ENCODE results near the gene ARL3. TPM values are rescaled to one million over a fixed set of nuclear protein-coding genes. Genes with fewer than 3 reads are reported as not detected.
"Not testable (repeated sequence)": the region's sequence is repeated elsewhere in the genome, so short reads cannot be mapped to it uniquely, and the experiment has no call there.

Gene ARL3
- total and polyA plus RNA-seq, 7 donors = 4.6 to 12.0 (median 8.3) TPM

GRCh38 chr10:102668326-102669107 lies 45.7 kb downstream of the ARL3 start:
- 77 to 88% methylated on average over 10 of the region's 10 CpGs for WGBS, 2 donors
- no peak for DNase-seq
- intact Hi-C loops (cut with DNase I) = no loop called here
- peaks cover 0 to 17% (median 3%) of the 10 kb centered on the region in 4 donors for H3K4me1 ChIP-seq
- no peaks in the 10 kb centered on the region for H3K27me3 ChIP-seq
- H3K36me3 ChIP-seq = no peaks in the 10 kb centered on the region
- TF ChIP-seq POLR2A (IDR thresholded peaks at IDR 0.05) (no peak), POLR2AphosphoS5 (IDR thresholded peaks at IDR 0.05) (no peak), EP300 (IDR thresholded peaks at IDR 0.05) (no peak), CTCF (IDR thresholded peaks at IDR 0.05) (no peak)
- no peak overlapping the region for H3K4me3 ChIP-seq
- H3K27ac ChIP-seq = peak overlapping the region in 3 of 4 donors; percentile 21 to 61 (median 53)
- H3K9me3 ChIP-seq = no peaks in the 10 kb centered on the region

DNA sequence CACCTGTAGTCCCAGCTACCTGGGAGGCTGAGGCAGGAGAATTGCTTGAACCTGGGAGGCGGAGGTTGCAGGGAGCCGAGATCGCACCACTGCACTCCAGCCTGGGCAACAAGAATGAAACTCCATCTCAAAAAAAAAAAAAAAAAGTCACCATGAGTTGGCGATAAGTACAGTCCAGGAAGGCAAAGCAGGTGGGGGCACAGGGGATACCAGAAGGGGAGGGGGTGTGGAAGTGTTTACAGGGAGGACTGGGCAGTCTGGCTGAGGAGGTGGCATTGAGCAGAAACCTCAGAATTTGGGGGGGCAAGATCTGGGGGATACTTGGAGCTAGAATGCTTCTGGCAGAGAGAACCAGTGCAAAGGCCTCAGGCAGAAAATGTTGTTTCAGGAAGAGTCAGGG lies 46.8 kb downstream of the ARL3 start:
- peaks cover 0 to 12% (median 2%) of the 10 kb centered on the region in 4 donors for H3K4me1 ChIP-seq
- DNase-seq; H3K27ac ChIP-seq; intact Hi-C loops (cut with DNase I); H3K9me3 ChIP-seq; H3K27me3 ChIP-seq; H3K36me3 ChIP-seq; H3K4me3 ChIP-seq: not testable (repeated sequence)
- WGBS, 2 donors = 92 to 93% methylated on average over 4 of the region's 4 CpGs

GRCh38 chr10:102665904-102666509 lies 48.2 kb downstream of the ARL3 start:
- peaks cover 0 to 20% (median 9%) of the 10 kb centered on the region in 4 donors for H3K4me1 ChIP-seq
- no peak for DNase-seq
- intact Hi-C loops (cut with DNase I) = no loop called here
- WGBS, 2 donors = 37 to 81% methylated on average over 9 of the region's 9 CpGs
- no peaks in the 10 kb centered on the region for H3K36me3 ChIP-seq
- no peak for TF ChIP-seq EP300 (IDR thresholded peaks at IDR 0.05)
- no peak for TF ChIP-seq CTCF (IDR thresholded peaks at IDR 0.05)
- TF ChIP-seq POLR2A (IDR thresholded peaks at IDR 0.05) = no peak
- TF ChIP-seq POLR2AphosphoS5 (IDR thresholded peaks at IDR 0.05) = no peak
- no peak overlapping the region for H3K27ac ChIP-seq
- no peaks in the 10 kb centered on the region for H3K9me3 ChIP-seq
- no peak overlapping the region for H3K4me3 ChIP-seq
- no peaks in the 10 kb centered on the region for H3K27me3 ChIP-seq

DNA sequence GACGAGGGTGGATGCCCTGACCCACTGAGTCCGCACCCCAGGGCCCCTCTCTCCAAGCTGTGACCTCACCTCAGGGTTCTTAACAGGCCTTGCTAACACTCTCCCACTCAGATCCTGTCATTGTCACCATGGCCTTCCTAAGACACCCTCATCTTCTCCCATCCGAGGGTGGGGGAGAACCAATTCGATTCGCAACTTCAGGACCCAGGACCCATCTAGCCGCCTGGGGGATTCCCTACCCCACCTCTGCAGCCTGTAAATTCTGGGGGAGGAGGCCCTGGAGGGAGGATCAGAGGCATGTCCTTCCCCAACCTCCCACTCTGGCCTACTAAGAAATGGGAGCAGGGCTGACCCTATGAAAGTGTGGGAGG lies 52.6 kb downstream of the ARL3 start:
- Histone ChIP-seq H3K36me3 (peaks cover 7 to 24% (median 8%) of the 10 kb centered on the region in 4 donors), H3K27ac (peak overlapping the region in 1 of 4 donors; percentile 5), H3K27me3 (no peaks in the 10 kb centered on the region), H3K4me3 (no peak overlapping the region), H3K4me1 (peaks cover 0 to 21% (median 16%) of the 10 kb centered on the region in 4 donors), H3K9me3 (no peaks in the 10 kb centered on the region)
- whole genome bisulfite sequencing, 2 donors = 26 to 43% methylated on average over 6 of the region's 6 CpGs
- DNase-seq = no peak
- intact Hi-C loops (cut with DNase I) = no loop called here
- no peak for TF ChIP-seq EP300 (IDR thresholded peaks at IDR 0.05)
- no peak for TF ChIP-seq POLR2AphosphoS5 (IDR thresholded peaks at IDR 0.05)
- no peak for TF ChIP-seq POLR2A (IDR thresholded peaks at IDR 0.05)
- no peak for TF ChIP-seq CTCF (IDR thresholded peaks at IDR 0.05)

DNA sequence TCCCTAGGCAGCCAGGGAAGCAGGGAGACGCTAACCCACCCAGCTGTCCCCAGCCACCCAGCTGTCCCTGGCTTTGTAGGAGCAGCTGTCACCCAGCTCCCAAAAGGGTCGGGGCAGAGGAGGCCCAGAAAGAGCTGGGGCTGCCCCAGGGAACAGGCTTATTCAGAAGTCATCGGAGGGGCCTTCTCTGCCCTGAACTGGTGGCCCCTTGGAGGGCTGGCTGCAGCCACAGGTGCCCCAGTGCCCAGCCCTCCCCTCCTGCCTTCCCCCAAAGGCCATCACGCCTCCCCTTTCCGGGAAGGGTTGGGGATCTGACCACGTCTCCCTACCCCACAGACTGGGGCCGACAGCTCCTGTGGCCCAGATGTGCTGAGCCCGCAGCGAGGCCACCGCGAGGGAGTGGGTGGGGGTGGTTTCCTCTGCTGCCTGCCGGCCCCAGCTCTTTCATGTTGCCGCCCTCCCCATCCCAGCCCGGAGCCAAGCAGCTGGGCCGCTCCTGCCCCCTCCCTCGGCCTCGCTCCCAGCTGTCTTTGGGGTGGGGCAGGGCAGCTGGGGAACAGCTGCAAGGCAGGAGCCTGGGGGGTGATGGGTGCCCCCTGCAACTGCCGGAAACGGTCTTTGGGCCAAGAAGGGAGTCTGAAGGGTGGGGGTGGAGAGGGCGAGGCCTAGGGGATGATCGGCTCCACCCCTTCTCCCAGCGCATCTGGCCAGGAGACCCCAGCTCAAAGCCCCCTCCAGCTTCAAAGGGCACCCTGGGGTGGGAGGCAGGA lies 53.1 kb downstream of the ARL3 start:
- DNase-seq = peak; percentile 84
- WGBS, 2 donors = 2% methylated on average over 22 of the region's 22 CpGs
- TF ChIP-seq POLR2A (IDR thresholded peaks at IDR 0.05) (no peak), POLR2AphosphoS5 (IDR thresholded peaks at IDR 0.05) (peak in 3 of 4 donors; percentile 29 to 66 (median 64))

More for the DNA sequence above, 53.1 kb downstream of the ARL3 start:
- Histone ChIP-seq H3K4me3 (peak overlapping the region in 1 of 4 donors; percentile 2), H3K9me3 (no peaks in the 10 kb centered on the region), H3K36me3 (peaks cover 12 to 29% (median 14%) of the 10 kb centered on the region in 4 donors), H3K4me1 (peaks cover 0 to 21% (median 16%) of the 10 kb centered on the region in 4 donors), H3K27me3 (no peaks in the 10 kb centered on the region), H3K27ac (peak overlapping the region in 2 of 4 donors; percentile 8 to 38)
- intact Hi-C loops (cut with DNase I) = no loop called here

Measured in sigmoid colon (tissue), 7 donors.